ENCODE measurements around the gene RASL12.
"Not testable (repeated sequence)": the region's sequence is repeated elsewhere in the genome, so short reads cannot be mapped to it uniquely, and the experiment has no call there.

The RASL12 gene

DNA sequence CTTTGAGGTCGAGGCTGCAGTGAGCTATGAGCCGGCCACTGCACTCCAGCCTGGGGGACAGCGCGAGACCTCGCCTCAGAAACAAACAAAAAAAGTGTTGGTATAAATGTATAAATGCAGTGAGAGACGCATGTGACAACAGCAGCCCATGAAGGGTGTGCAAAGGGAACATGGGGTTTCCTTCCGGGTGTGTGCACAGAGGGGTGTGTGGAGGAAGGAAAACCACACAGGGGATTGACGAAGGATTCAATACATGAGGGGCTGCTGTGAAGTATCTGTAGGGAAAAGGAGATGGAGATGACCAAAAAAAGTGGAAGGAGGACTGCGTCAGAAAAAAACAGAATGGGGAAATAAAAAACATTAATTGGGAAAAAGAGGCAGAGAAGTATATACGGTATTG is 39.5 kb downstream of the RASL12 start:
- no peak for DNase-seq (ENCODE audit: low spot score)
- Histone ChIP-seq H3K27me3 (ENCODE audit: insufficient read depth, poor library complexity, severe bottlenecking) (no peaks in the 10 kb centered on the region), H3K4me3 (ENCODE audit: severe bottlenecking) (peak overlapping the region; percentile 60), H3K36me3 (ENCODE audit: low read depth) (peaks cover 34% of the 10 kb centered on the region), H3K4me1 (ENCODE audit: insufficient read depth, poor library complexity, severe bottlenecking) (peaks cover 7% of the 10 kb centered on the region), H3K9me3 (ENCODE audit: severe bottlenecking) (no peaks in the 10 kb centered on the region), H3K27ac (ENCODE audit: poor library complexity, severe bottlenecking) (no peak overlapping the region)
- TF ChIP-seq, protein P1, sequence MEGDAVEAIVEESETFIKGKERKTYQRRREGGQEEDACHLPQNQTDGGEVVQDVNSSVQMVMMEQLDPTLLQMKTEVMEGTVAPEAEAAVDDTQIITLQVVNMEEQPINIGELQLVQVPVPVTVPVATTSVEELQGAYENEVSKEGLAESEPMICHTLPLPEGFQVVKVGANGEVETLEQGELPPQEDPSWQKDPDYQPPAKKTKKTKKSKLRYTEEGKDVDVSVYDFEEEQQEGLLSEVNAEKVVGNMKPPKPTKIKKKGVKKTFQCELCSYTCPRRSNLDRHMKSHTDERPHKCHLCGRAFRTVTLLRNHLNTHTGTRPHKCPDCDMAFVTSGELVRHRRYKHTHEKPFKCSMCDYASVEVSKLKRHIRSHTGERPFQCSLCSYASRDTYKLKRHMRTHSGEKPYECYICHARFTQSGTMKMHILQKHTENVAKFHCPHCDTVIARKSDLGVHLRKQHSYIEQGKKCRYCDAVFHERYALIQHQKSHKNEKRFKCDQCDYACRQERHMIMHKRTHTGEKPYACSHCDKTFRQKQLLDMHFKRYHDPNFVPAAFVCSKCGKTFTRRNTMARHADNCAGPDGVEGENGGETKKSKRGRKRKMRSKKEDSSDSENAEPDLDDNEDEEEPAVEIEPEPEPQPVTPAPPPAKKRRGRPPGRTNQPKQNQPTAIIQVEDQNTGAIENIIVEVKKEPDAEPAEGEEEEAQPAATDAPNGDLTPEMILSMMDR (IDR thresholded peaks at IDR 0.05; ENCODE audit: poor library complexity, severe bottlenecking): no peak
- ATAC-seq (ENCODE audit: low read depth): no peak

DNA sequence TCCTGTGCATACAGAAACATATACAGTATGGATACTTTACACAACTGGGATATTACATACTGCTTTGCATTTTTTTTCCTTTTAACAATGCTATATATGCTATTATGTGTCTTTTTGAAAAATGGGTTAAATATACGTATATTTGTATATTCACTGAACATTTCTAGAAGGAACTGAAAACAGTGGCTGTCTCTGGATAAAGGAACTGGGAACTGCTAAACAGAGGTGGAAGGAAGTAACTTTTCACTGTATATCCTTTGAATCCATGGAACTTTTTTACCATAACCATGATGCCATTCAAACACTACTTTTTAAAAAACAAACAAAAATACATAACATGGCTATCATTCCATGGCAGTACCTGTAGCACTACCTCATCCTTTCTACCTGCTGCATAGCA is 40.2 kb downstream of the RASL12 start:
- H3K36me3 ChIP-seq (ENCODE audit: low read depth): peaks cover 41% of the 10 kb centered on the region
- H3K27ac ChIP-seq (ENCODE audit: poor library complexity, severe bottlenecking): no peak overlapping the region
- no peak overlapping the region for H3K4me3 ChIP-seq (ENCODE audit: severe bottlenecking)
- TF ChIP-seq, protein P1 (IDR thresholded peaks at IDR 0.05; ENCODE audit: poor library complexity, severe bottlenecking): no peak
- no peak for ATAC-seq (ENCODE audit: low read depth)
- DNase-seq (ENCODE audit: low spot score): no peak
- H3K4me1 ChIP-seq (ENCODE audit: insufficient read depth, poor library complexity, severe bottlenecking): peaks cover 7% of the 10 kb centered on the region
- no peaks in the 10 kb centered on the region for H3K9me3 ChIP-seq (ENCODE audit: severe bottlenecking)
- H3K27me3 ChIP-seq (ENCODE audit: insufficient read depth, poor library complexity, severe bottlenecking): no peaks in the 10 kb centered on the region

DNA sequence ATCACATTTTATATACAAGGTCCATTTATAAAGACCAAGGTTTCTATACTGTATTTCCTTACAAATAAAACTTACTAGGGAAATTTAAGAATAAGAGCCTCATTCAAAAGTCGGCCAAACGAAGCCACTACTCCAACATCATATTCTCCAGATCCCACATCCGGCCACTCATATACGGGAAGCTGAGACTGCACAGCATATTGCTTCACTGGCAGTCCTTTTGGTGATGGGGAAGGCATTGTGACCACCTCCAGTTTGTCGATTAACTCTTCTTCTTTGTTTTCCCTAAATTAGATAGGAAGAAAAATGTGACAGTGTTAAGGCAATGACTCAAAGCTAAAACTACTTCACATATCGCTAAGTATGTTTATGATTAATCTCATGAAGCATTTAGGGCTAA is 41.0 kb downstream of the RASL12 start:
- H3K9me3 ChIP-seq (ENCODE audit: severe bottlenecking): no peaks in the 10 kb centered on the region
- DNase-seq (ENCODE audit: low spot score) (no peak), ATAC-seq (ENCODE audit: low read depth) (no peak)
- H3K27me3 ChIP-seq (ENCODE audit: insufficient read depth, poor library complexity, severe bottlenecking): no peaks in the 10 kb centered on the region
- H3K27ac ChIP-seq (ENCODE audit: poor library complexity, severe bottlenecking): no peak overlapping the region
- H3K4me1 ChIP-seq (ENCODE audit: insufficient read depth, poor library complexity, severe bottlenecking): peaks cover 7% of the 10 kb centered on the region
- peaks cover 46% of the 10 kb centered on the region for H3K36me3 ChIP-seq (ENCODE audit: low read depth)
- TF ChIP-seq, protein P1 (IDR thresholded peaks at IDR 0.05; ENCODE audit: poor library complexity, severe bottlenecking): no peak
- H3K4me3 ChIP-seq (ENCODE audit: severe bottlenecking): no peak overlapping the region

DNA sequence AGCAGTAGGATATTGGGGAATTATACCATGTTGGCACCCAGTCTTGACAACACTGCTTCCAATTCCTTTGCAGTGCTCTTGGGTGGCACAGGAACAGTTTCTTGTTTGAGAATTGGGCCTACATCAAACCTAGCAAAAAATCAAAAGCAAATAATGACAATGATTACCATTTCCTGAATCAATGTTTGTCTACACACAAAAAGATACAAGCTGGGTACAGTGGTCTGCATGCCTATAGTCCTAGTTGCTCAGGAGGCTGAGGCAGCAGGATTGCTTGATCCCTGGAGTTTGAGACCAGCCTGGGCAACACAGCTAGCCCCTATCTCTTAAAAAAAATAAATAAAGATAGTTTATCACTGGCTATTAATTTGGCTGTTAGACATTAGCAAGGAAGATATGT is 46.3 kb downstream of the RASL12 start:
- Histone ChIP-seq H3K36me3 (ENCODE audit: low read depth) (peaks cover 89% of the 10 kb centered on the region), H3K4me1 (ENCODE audit: insufficient read depth, poor library complexity, severe bottlenecking) (no peaks in the 10 kb centered on the region), H3K4me3 (ENCODE audit: severe bottlenecking) (no peak overlapping the region), H3K27me3 (ENCODE audit: insufficient read depth, poor library complexity, severe bottlenecking) (no peaks in the 10 kb centered on the region), H3K27ac (ENCODE audit: poor library complexity, severe bottlenecking) (no peak overlapping the region), H3K9me3 (ENCODE audit: severe bottlenecking) (no peaks in the 10 kb centered on the region)
- ATAC-seq (ENCODE audit: low read depth) (no peak), DNase-seq (ENCODE audit: low spot score) (no peak)
- TF ChIP-seq, protein P1 (IDR thresholded peaks at IDR 0.05; ENCODE audit: poor library complexity, severe bottlenecking): no peak

DNA sequence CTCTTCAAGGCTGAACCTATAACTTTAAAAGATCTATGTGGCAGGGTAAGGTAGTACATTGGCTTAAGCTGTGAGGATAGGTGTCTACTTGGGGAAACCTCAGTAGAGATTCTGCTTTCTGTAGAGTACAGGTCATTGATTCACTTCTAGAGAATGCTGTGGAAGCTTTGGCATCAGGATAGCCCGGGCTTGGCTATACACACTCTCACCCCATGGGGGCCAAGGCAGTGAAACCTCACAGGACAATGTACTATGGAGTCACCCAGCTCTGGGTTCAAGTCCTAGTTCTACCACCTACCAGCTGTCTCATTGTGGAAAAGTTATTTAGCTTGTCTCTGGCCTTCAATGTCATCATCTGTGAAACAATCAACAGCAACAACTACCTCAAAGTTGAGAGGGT is 47.4 kb downstream of the RASL12 start:
- ATAC-seq (ENCODE audit: low read depth): peak; percentile 59
- no peak overlapping the region for H3K27ac ChIP-seq (ENCODE audit: poor library complexity, severe bottlenecking)
- H3K4me3 ChIP-seq (ENCODE audit: severe bottlenecking): no peak overlapping the region
- no peaks in the 10 kb centered on the region for H3K9me3 ChIP-seq (ENCODE audit: severe bottlenecking)
- H3K4me1 ChIP-seq (ENCODE audit: insufficient read depth, poor library complexity, severe bottlenecking): no peaks in the 10 kb centered on the region
- peaks cover 89% of the 10 kb centered on the region for H3K36me3 ChIP-seq (ENCODE audit: low read depth)
- TF ChIP-seq, protein P1 (IDR thresholded peaks at IDR 0.05; ENCODE audit: poor library complexity, severe bottlenecking): no peak
- DNase-seq (ENCODE audit: low spot score): no peak
- H3K27me3 ChIP-seq (ENCODE audit: insufficient read depth, poor library complexity, severe bottlenecking): no peaks in the 10 kb centered on the region

DNA sequence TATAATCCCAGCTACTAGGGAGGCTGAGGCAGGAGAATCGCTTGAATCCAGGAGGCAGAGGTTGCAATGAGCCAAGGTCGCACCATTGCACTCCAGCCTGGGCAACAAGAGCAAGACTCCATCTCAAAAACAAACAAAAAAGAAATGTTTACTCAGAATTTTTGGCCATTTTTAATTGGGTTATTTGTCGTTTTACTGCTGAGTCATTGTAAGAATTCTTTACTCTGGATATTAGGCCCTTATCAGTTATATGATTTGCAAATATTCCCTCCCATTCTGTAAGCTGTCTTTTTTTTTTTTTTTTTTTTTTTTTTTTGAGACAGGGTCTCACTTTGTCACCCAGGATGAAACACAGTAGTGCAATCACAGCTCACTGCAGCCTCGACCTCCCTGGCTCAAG is 56.6 kb downstream of the RASL12 start:
- not testable (repeated sequence) for H3K4me1 ChIP-seq (ENCODE audit: insufficient read depth, poor library complexity, severe bottlenecking); H3K9me3 ChIP-seq (ENCODE audit: severe bottlenecking); DNase-seq (ENCODE audit: low spot score); ATAC-seq (ENCODE audit: low read depth); H3K27me3 ChIP-seq (ENCODE audit: insufficient read depth, poor library complexity, severe bottlenecking); H3K4me3 ChIP-seq (ENCODE audit: severe bottlenecking); H3K27ac ChIP-seq (ENCODE audit: poor library complexity, severe bottlenecking)
- H3K36me3 ChIP-seq (ENCODE audit: low read depth): peaks cover 54% of the 10 kb centered on the region
